PC-9 (cell line): ENCODE results near the gene ESR1. TPM values are rescaled to one million over a fixed set of nuclear protein-coding genes. Genes with fewer than 3 reads are reported as not detected.

Experiments used
- BruUV-seq: library from RNA; stranded (reverse); fragments of 400-500 nt; replicated peaks from 2 replicates; lab custom pipeline; 2021; lab: Mats Ljungman, UMichigan
- CTCF ChIA-PET: fragments of 300-600 bp; sonication (Branson Sonifier 250); formaldehyde crosslinking; loops from one replicate; lab custom pipeline; 2022; ENCODE audit warnings: antibody characterized with exemption; lab: Charles Lee
- POLR2A ChIA-PET: fragments of 300-600 bp; sonication (Branson Sonifier 250); formaldehyde crosslinking; loops from one replicate; lab custom pipeline; 2022; ENCODE audit warnings: antibody characterized with exemption; ENCODE audit not compliant: unreplicated experiment; lab: Charles Lee
- DNase-seq, 2 experiments: peaks; one replicate each; pipeline versions ENCODE4 v3.0.0 to v3.0.0-alpha.2; 2015 to 2022; ENCODE audit warnings: mixed read lengths in 1 of 2
- H2AFZ ChIP-seq: fragments of 200-600 bp; sonication (generic); 2 replicates; pipeline ENCODE4 v1.8.1; 2017; ENCODE audit warnings: antibody characterized with exemption
- H3F3A ChIP-seq: fragments of 200-600 bp; sonication (generic); 2 replicates; pipeline ENCODE4 v1.8.1; 2017; ENCODE audit warnings: antibody characterized with exemption, mild to moderate bottlenecking, low read depth; ENCODE audit not compliant: insufficient read depth
- H3K27ac ChIP-seq: fragments of 200-600 bp; sonication (generic); 2 replicates; pipeline ENCODE4 v1.6.1; 2016; ENCODE audit warnings: mixed run types
- H3K27me3 ChIP-seq: fragments of 200-600 bp; sonication (generic); 2 replicates; pipeline ENCODE4 v1.6.1; 2016; ENCODE audit warnings: low read depth, mixed run types; ENCODE audit not compliant: insufficient read depth
- H3K36me3 ChIP-seq: fragments of 200-600 bp; sonication (generic); 2 replicates; pipeline ENCODE4 v1.6.1; 2016; ENCODE audit warnings: low read depth, mixed run types
- H3K4me1 ChIP-seq: fragments of 200-600 bp; sonication (generic); replicated peaks from 2 replicates; pipeline ENCODE4 v1.6.1; 2016; ENCODE audit warnings: mixed run types; ENCODE audit not compliant: insufficient read depth
- H3K4me2 ChIP-seq: fragments of 200-600 bp; sonication (generic); 2 replicates; pipeline ENCODE4 v1.6.1; 2017; ENCODE audit warnings: mixed run types
- H3K4me3 ChIP-seq: fragments of 200-600 bp; sonication (generic); 2 replicates; pipeline ENCODE4 v1.6.1; 2016; ENCODE audit warnings: mixed run types
- H3K79me2 ChIP-seq: fragments of 200-600 bp; sonication (generic); 2 replicates; pipeline ENCODE4 v1.6.1; 2017; ENCODE audit warnings: low read depth, mixed run types
- H3K9me2 ChIP-seq: fragments of 200-600 bp; sonication (generic); 2 replicates; pipeline ENCODE4 v1.8.1; 2017; ENCODE audit warnings: mild to moderate bottlenecking; ENCODE audit not compliant: insufficient read depth
- H3K9me3 ChIP-seq: fragments of 200-600 bp; sonication (generic); 2 replicates; pipeline ENCODE4 v1.8.1; 2016; ENCODE audit warnings: low read depth; ENCODE audit not compliant: insufficient read depth
- H4K20me1 ChIP-seq: fragments of 200-600 bp; sonication (generic); 2 replicates; pipeline ENCODE4 v1.8.1; 2017; ENCODE audit not compliant: insufficient read depth
- EZH2 ChIP-seq: fragments of 200-600 bp; sonication (generic); IDR thresholded peaks from 2 replicates; pipeline ENCODE4 v1.8.0; 2017; ENCODE audit warnings: antibody characterized with exemption, low read depth
- intact Hi-C: fragments of 100-400 bp; cut with micrococcal nuclease; formaldehyde crosslinking; loops from one replicate; pipeline ENCODE4 v1.10.0; 2022; ENCODE audit not compliant: unreplicated experiment
- total RNA-seq: library from RNA; stranded (reverse); gene quantifications from 2 replicates; pipeline ENCODE4 v1.2.3, GENCODE V29; 2021
- TF ChIP-seq, protein P1 (sequence below): fragments of 200-600 bp; sonication (generic); conservative IDR thresholded peaks from 2 replicates; pipeline ENCODE4 v1.6.1; 2017; ENCODE audit warnings: mixed run types, antibody characterized with exemption, mild to moderate bottlenecking, moderate library complexity

ESR1 gene
- total RNA-seq, 1 experiment from 2014 or later: 1.5 TPM

DNA sequence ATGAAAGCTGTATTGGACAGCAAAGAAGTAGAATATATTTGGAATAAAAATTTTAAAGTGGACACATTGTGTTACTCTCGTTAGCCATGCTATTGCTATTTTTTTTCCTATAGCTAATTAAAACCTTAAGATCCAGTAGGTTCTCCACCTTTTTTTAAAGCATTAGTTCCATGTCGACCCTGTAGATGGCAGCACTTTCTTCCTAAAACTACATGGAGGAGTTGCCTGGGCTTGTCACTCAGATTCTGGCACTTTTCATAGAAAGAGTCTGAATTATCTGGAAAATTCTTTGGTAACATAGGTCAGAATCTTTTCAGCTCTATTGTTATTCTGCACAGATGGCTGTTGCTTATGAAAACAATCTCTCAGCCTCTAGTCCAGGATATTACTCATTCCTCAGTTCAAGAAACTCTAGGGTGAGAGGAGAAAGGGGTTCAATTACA lies 42.0 kb upstream of the ESR1 start:
- POLR2A ChIA-PET: no interaction called here

DNA sequence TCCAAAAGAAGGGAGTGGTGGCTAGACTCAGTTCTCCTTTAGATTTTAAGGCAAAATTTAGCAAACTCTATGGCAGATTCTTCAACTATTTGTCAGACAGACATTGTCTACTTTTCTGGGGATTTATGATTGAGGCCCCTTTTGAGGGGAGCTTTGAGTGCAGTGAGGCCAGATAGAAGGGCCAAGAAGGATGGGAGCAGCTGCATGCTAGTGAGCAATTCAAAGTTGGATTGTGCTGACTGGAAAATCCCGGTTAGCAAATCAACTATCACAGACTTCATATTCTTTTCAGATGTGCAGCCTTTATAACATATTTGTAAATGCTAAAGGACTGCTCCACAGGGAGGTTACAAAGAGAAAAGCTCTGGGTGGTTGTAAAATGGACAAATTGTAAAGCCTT lies 35.0 kb upstream of the ESR1 start:
- no peak overlapping the region for H3K4me2 ChIP-seq
- H3K36me3 ChIP-seq: no peaks in the 10 kb centered on the region
- no peaks in the 10 kb centered on the region for H3K79me2 ChIP-seq
- H4K20me1 ChIP-seq: no peaks in the 10 kb centered on the region
- H3K9me3 ChIP-seq: no peaks in the 10 kb centered on the region
- no peak overlapping the region for H2AFZ ChIP-seq
- no peaks in the 10 kb centered on the region for H3K9me2 ChIP-seq
- POLR2A ChIA-PET: no interaction called here
- H3K4me1 ChIP-seq: no peaks in the 10 kb centered on the region
- CTCF ChIA-PET: no interaction called here
- H3K4me3 ChIP-seq: no peak overlapping the region
- H3F3A ChIP-seq: no peaks in the 10 kb centered on the region
- BruUV-seq: no TSS peak
- TF ChIP-seq EZH2: no peak
- TF ChIP-seq, protein P1, sequence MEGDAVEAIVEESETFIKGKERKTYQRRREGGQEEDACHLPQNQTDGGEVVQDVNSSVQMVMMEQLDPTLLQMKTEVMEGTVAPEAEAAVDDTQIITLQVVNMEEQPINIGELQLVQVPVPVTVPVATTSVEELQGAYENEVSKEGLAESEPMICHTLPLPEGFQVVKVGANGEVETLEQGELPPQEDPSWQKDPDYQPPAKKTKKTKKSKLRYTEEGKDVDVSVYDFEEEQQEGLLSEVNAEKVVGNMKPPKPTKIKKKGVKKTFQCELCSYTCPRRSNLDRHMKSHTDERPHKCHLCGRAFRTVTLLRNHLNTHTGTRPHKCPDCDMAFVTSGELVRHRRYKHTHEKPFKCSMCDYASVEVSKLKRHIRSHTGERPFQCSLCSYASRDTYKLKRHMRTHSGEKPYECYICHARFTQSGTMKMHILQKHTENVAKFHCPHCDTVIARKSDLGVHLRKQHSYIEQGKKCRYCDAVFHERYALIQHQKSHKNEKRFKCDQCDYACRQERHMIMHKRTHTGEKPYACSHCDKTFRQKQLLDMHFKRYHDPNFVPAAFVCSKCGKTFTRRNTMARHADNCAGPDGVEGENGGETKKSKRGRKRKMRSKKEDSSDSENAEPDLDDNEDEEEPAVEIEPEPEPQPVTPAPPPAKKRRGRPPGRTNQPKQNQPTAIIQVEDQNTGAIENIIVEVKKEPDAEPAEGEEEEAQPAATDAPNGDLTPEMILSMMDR: no peak
- no peaks in the 10 kb centered on the region for H3K27me3 ChIP-seq
- intact Hi-C loops: no loop called here
- no peak for DNase-seq
- no peak overlapping the region for H3K27ac ChIP-seq

More for the DNA sequence above, 42.0 kb upstream of the ESR1 start:
- TF ChIP-seq, protein P1: peak; percentile 85
- TF ChIP-seq EZH2: no peak
- H3K27me3 ChIP-seq: no peaks in the 10 kb centered on the region
- peaks cover 5% of the 10 kb centered on the region for H3F3A ChIP-seq
- no TSS peak for BruUV-seq
- H3K27ac ChIP-seq: no peak overlapping the region
- no peaks in the 10 kb centered on the region for H3K9me2 ChIP-seq
- peak; percentile 45 to 79 for DNase-seq
- H3K9me3 ChIP-seq: no peaks in the 10 kb centered on the region
- H3K36me3 ChIP-seq: no peaks in the 10 kb centered on the region
- intact Hi-C loops: loop anchor here (1.0 to 10.0 kb wide), 5 partner anchors 42 to 589 kb away; partner anchors contain the start of genes ESR1 and RMND1
- H4K20me1 ChIP-seq: no peaks in the 10 kb centered on the region
- CTCF ChIA-PET: interaction anchor here (0.6 to 1.9 kb wide), 3 partner anchors 118 to 359 kb away, joined by 4 to 9 read pairs (median 5); no protein-coding TSS in a partner anchor
- no peak overlapping the region for H3K4me2 ChIP-seq
- H3K4me1 ChIP-seq: peaks cover 26% of the 10 kb centered on the region
- H3K79me2 ChIP-seq: no peaks in the 10 kb centered on the region
- H2AFZ ChIP-seq: no peak overlapping the region
- no peak overlapping the region for H3K4me3 ChIP-seq

DNA sequence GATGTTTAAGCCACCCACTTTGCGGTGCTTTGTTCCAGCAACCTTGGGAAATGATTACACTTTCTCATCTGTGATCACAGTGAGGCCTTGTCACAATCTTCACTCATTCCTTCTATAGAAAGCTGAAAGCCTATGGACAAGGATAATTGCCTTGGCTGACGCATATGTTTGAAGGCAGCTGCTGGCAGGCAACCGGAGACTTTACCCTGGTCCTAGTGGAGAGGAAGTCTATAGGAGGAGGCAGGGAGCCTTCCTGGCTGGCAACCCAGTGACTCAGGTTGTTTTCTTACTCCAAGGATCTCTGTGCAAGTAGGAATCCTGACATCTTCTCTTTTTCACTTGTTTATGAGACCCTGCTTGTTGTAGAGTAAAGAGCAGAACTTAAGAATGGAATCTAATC lies 34.1 kb upstream of the ESR1 start:
- H3K79me2 ChIP-seq: no peaks in the 10 kb centered on the region
- no peak for DNase-seq
- BruUV-seq: no TSS peak
- H4K20me1 ChIP-seq: no peaks in the 10 kb centered on the region
- no peaks in the 10 kb centered on the region for H3K9me2 ChIP-seq
- no peaks in the 10 kb centered on the region for H3K4me1 ChIP-seq
- ChIA-PET POLR2A (no interaction called here), CTCF (no interaction called here)
- H3K4me3 ChIP-seq: no peak overlapping the region
- H3K27ac ChIP-seq: no peak overlapping the region
- no peak overlapping the region for H3K4me2 ChIP-seq
- no peaks in the 10 kb centered on the region for H3F3A ChIP-seq
- H2AFZ ChIP-seq: no peak overlapping the region
- intact Hi-C loops: no loop called here
- no peaks in the 10 kb centered on the region for H3K36me3 ChIP-seq
- TF ChIP-seq, protein P1: no peak
- no peak for TF ChIP-seq EZH2
- H3K9me3 ChIP-seq: no peaks in the 10 kb centered on the region
- H3K27me3 ChIP-seq: no peaks in the 10 kb centered on the region
